H1 (cell line): ENCODE measurements around the gene DCAF15. TPM values are rescaled to one million over a fixed set of nuclear protein-coding genes. Genes with fewer than 3 reads are reported as not detected.
A peak's percentile ranks its signal among the peaks of the same experiment; 100 is the strongest.

Experiments
- CTCF ChIA-PET: fragments of 300-600 bp; sonication (Branson Sonifier 250); formaldehyde crosslinking; loops from one replicate; lab custom pipeline; 2021; ENCODE audit not compliant: partially characterized antibody; lab: Charles Lee
- POLR2A ChIA-PET: fragments of 300-600 bp; sonication (Branson Sonifier 250); formaldehyde crosslinking; loops from one replicate; lab custom pipeline; 2021; ENCODE audit warnings: inconsistent platforms; ENCODE audit not compliant: partially characterized antibody; lab: Charles Lee
- DNase-seq, 2 experiments: peaks; one replicate each; pipeline versions ENCODE4 v3.0.0 to v3.0.0-alpha.2; 2010 to 2022; ENCODE audit warnings: low spot score in 2 of 2, low read depth in 1 of 2, mixed read lengths in 1 of 2
- FAIRE-seq: peaks from 2 replicates; lab custom pipeline; 2011; peaks lifted over from hg19 to GRCh38; lab: Jason Lieb, UNC
- H2AFZ ChIP-seq: 2 replicates; pipeline ENCODE4 v1.8.1; 2012; ENCODE audit warnings: low read length, inconsistent platforms
- H2AK5ac ChIP-seq: 2 replicates; pipeline ENCODE4 v1.6.1; 2013; ENCODE audit warnings: low read depth, low read length
- H2BK120ac ChIP-seq: replicated peaks from 2 replicates; pipeline ENCODE3; 2013; ENCODE audit warnings: low read depth, low read length, inconsistent platforms
- H2BK12ac ChIP-seq: 2 replicates; pipeline ENCODE4 v1.6.1; 2013; ENCODE audit warnings: low read depth, low read length
- H2BK15ac ChIP-seq: 2 replicates; pipeline ENCODE4 v1.6.1; 2013; ENCODE audit warnings: low read length
- H2BK20ac ChIP-seq: 2 replicates; pipeline ENCODE4 v1.6.1; 2013; ENCODE audit warnings: low read length
- H2BK5ac ChIP-seq: 2 replicates; pipeline ENCODE4 v1.6.1; 2013; ENCODE audit warnings: low read depth, low read length
- H3K14ac ChIP-seq: 2 replicates; pipeline ENCODE4 v1.6.1; 2013; ENCODE audit warnings: inconsistent platforms; ENCODE audit not compliant: insufficient read length
- H3K18ac ChIP-seq: 2 replicates; pipeline ENCODE4 v1.6.1; 2013; ENCODE audit warnings: low read length; ENCODE audit errors: extremely low read depth
- H3K23ac ChIP-seq: 2 replicates; pipeline ENCODE4 v1.6.1; 2013; ENCODE audit warnings: inconsistent platforms; ENCODE audit not compliant: insufficient read length
- H3K23me2 ChIP-seq: 2 replicates; pipeline ENCODE4 v1.6.1; 2013; ENCODE audit warnings: low read depth, low read length
- H3K27ac ChIP-seq: 2 replicates; pipeline ENCODE4 v1.6.1; 2011; ENCODE audit warnings: low read depth, low read length, inconsistent platforms
- H3K27me3 ChIP-seq, 4 experiments: replicated peaks in 1 of 4; 1 replicate in 1 of 4; 2 replicates in 3 of 4; pipeline versions ENCODE4 v1.6.1 to v1.8.1; 2011 to 2013; ENCODE audit warnings: low read length in 3 of 4, mild to moderate bottlenecking in 3 of 4, inconsistent platforms in 2 of 4, mixed read lengths in 2 of 4, moderate library complexity in 1 of 4; ENCODE audit not compliant: control insufficient read depth in 3 of 4, insufficient read depth in 3 of 4; ENCODE audit errors: extremely low read depth in 1 of 4
- H3K36me3 ChIP-seq, 4 experiments: 2 replicates each; pipeline versions ENCODE4 v1.6.1 to v1.8.1; 2011 to 2013; ENCODE audit warnings: mild to moderate bottlenecking in 4 of 4, low read length in 3 of 4, moderate library complexity in 2 of 4, control low read depth in 1 of 4, inconsistent platforms in 1 of 4; ENCODE audit not compliant: insufficient read depth in 4 of 4, control insufficient read depth in 2 of 4
- H3K4ac ChIP-seq: replicated peaks from 2 replicates; pipeline ENCODE3; 2013; ENCODE audit warnings: low read length, low read depth, mixed read lengths, inconsistent platforms; ENCODE audit not compliant: insufficient read length
- H3K4me1 ChIP-seq, 4 experiments: replicated peaks in 1 of 4; 1 replicate in 1 of 4; 2 replicates in 3 of 4; pipeline versions ENCODE4 v1.6.1 to v1.8.1; 2011 to 2013; ENCODE audit warnings: low read length in 3 of 4, inconsistent platforms in 2 of 4, mixed read lengths in 1 of 4; ENCODE audit not compliant: insufficient read depth in 4 of 4, control insufficient read depth in 3 of 4
- H3K4me2 ChIP-seq, 2 experiments: 2 replicates each; pipeline versions ENCODE4 v1.6.1 to v1.8.1; 2011 to 2013; ENCODE audit warnings: low read depth in 2 of 2, low read length in 2 of 2, control low read depth in 1 of 2, inconsistent platforms in 1 of 2, mild to moderate bottlenecking in 1 of 2; ENCODE audit not compliant: insufficient read depth in 1 of 2
- H3K4me3 ChIP-seq, 4 experiments: fragments of 200-600, 300-600 bp in 1 of 4; sonication (generic), shearing (Covaris generic), sonication (Bioruptor Twin) in 1 of 4; 2 replicates each; pipeline versions ENCODE4 v1.5.1 to v1.8.1; 2011 to 2016; ENCODE audit warnings: low read length in 4 of 4, low read depth in 3 of 4, control low read depth in 2 of 4, inconsistent platforms in 2 of 4, mild to moderate bottlenecking in 2 of 4, mixed read lengths in 1 of 4, moderate library complexity in 1 of 4; ENCODE audit not compliant: insufficient read depth in 2 of 4; ENCODE audit errors: extremely low read depth in 1 of 4
- H3K56ac ChIP-seq: replicated peaks from 2 replicates; pipeline ENCODE3; 2013; ENCODE audit warnings: low read depth, mild to moderate bottlenecking, mixed read lengths, low read length, inconsistent platforms; ENCODE audit not compliant: insufficient read length
- H3K79me1 ChIP-seq: 2 replicates; pipeline ENCODE4 v1.6.1; 2013; ENCODE audit warnings: low read depth, low read length, control low read depth
- H3K79me2 ChIP-seq, 2 experiments: 2 replicates each; pipeline versions ENCODE4 v1.6.1 to v1.8.1; 2012 to 2013; ENCODE audit warnings: low read length in 2 of 2, mild to moderate bottlenecking in 2 of 2, inconsistent platforms in 1 of 2; ENCODE audit not compliant: insufficient read depth in 2 of 2, control insufficient read depth in 1 of 2
- H3K9ac ChIP-seq, 4 experiments: replicated peaks in 1 of 4; 1 replicate in 1 of 4; 2 replicates in 3 of 4; pipeline versions ENCODE4 v1.6.1 to v1.8.1; 2011 to 2013; ENCODE audit warnings: low read depth in 3 of 4, low read length in 3 of 4, control low read depth in 2 of 4, mild to moderate bottlenecking in 2 of 4, moderate library complexity in 2 of 4, inconsistent platforms in 1 of 4; ENCODE audit errors: extremely low read depth in 1 of 4
- H3K9me3 ChIP-seq, 2 experiments: 2 replicates each; pipeline versions ENCODE4 v1.6.1 to v1.8.1; 2012 to 2013; ENCODE audit warnings: mild to moderate bottlenecking in 2 of 2, moderate library complexity in 2 of 2, control low read depth in 1 of 2, inconsistent platforms in 1 of 2, low read depth in 1 of 2, low read length in 1 of 2, mixed read lengths in 1 of 2; ENCODE audit not compliant: insufficient read depth in 2 of 2
- H4K20me1 ChIP-seq, 2 experiments: replicated peaks in 1 of 2; 2 replicates each; pipeline versions ENCODE3 to v1.8.1; 2011 to 2013; ENCODE audit warnings: inconsistent platforms in 2 of 2, low read length in 2 of 2, mild to moderate bottlenecking in 1 of 2; ENCODE audit not compliant: insufficient read depth in 2 of 2, control insufficient read depth in 1 of 2
- H4K5ac ChIP-seq: 2 replicates; pipeline ENCODE4 v1.6.1; 2013; ENCODE audit warnings: low read length, low read depth, mixed read lengths, inconsistent platforms; ENCODE audit not compliant: insufficient read length
- H4K8ac ChIP-seq: 2 replicates; pipeline ENCODE4 v1.8.0; 2013; ENCODE audit warnings: mild to moderate bottlenecking, moderate library complexity, low read length, inconsistent platforms; ENCODE audit not compliant: insufficient read depth; ENCODE audit errors: extremely low read depth
- H4K91ac ChIP-seq: replicated peaks from 2 replicates; pipeline ENCODE3; 2013; ENCODE audit warnings: low read length, mixed read lengths, inconsistent platforms; ENCODE audit not compliant: insufficient read length
- BCL11A ChIP-seq, 2 experiments: IDR thresholded peaks; one replicate each; pipeline ENCODE4 v1.6.1; 2011; ENCODE audit warnings: low read depth in 2 of 2, low read length in 2 of 2, mild to moderate bottlenecking in 2 of 2
- BRCA1 ChIP-seq: IDR thresholded peaks from 2 replicates; pipeline ENCODE4 v1.6.1; 2012; ENCODE audit warnings: low read depth, low read length, improper control_type of control experiment
- GTF2F1 ChIP-seq: IDR thresholded peaks from 2 replicates; pipeline ENCODE4 v1.6.1; 2012; ENCODE audit warnings: low read depth, low read length, improper control_type of control experiment, borderline replicate concordance
- HDAC6 ChIP-seq: IDR thresholded peaks from one replicate; pipeline ENCODE4 v1.7.1; 2012; ENCODE audit warnings: low read depth, mild to moderate bottlenecking, inconsistent platforms, low read length, moderate library complexity
- NRF1 ChIP-seq: IDR thresholded peaks from 2 replicates; pipeline ENCODE4 v1.6.1; 2011; ENCODE audit warnings: mild to moderate bottlenecking, low read depth, low read length, improper control_type of control experiment
- RAD21 ChIP-seq, 2 experiments: IDR thresholded peaks in 1 of 2; conservative IDR thresholded peaks in 1 of 2; 2 replicates each; pipeline ENCODE4 v1.6.1; 2011; ENCODE audit warnings: low read depth in 2 of 2, low read length in 2 of 2, improper control_type of control experiment in 1 of 2, inconsistent platforms in 1 of 2, mild to moderate bottlenecking in 1 of 2, moderate library complexity in 1 of 2
- SP1 ChIP-seq: IDR thresholded peaks from 2 replicates; pipeline ENCODE4 v1.6.1; 2011; ENCODE audit warnings: low read depth, low read length
- SUZ12 ChIP-seq: fragments of 200-600 bp; sonication (generic); IDR thresholded peaks from 2 replicates; pipeline ENCODE4 v1.6.1; 2012; ENCODE audit warnings: mild to moderate bottlenecking, inconsistent platforms, low read length, moderate library complexity, mixed read lengths
- WGBS, 2 experiments: shearing (Covaris generic) in 1 of 2; methylation state at CpG; one replicate each; pipeline versions ENCODE4 v1.1.6 to v1.1.7; 2013 to 2015; ENCODE audit warnings: low lambda C conversion rate in 2 of 2, mixed read lengths in 2 of 2, inconsistent platforms in 1 of 2, low coverage in 1 of 2, missing lambda C conversion rate in 1 of 2; ENCODE audit not compliant: insufficient replicate concordance in 2 of 2, insufficient coverage in 1 of 2, insufficient read length in 1 of 2; ENCODE audit errors: extremely low coverage in 1 of 2, missing lambda C conversion rate in 1 of 2; 5-methylcytosine and 5-hydroxymethylcytosine counted together
- polyA plus RNA-seq, 7 experiments: library from polyadenylated mRNA; depleted of rRNA in 3 of 7; stranded (reverse) in 5 of 7; unstranded in 2 of 7; fragments of >200 nt in 5 of 7; fragments of 200-250 nt in 2 of 7; gene quantifications; 1 replicate in 5 of 7; 2 replicates in 1 of 7; 4 replicates in 1 of 7; pipeline versions ENCODE4 v1.2.1 to v1.2.3, GENCODE V29; 2011 to 2013; ENCODE audit warnings: missing spikeins in 2 of 7, mixed read lengths in 2 of 7
- total RNA-seq: library from RNA; stranded (reverse); fragmentation: NEBNext Ultra II Directional; extraction: Animal tissue kit (Norgen Biotek cat#: 25700); gene quantifications from 2 replicates; pipeline ENCODE4 v1.2.1, GENCODE V29; 2021

The DCAF15 gene
- total and polyA plus RNA-seq, 2 of the 8 experiments (the other 6 are each of a cell fraction or from before 2014, with no cell fraction given), result 68.7 to 80.8 TPM

DNA sequence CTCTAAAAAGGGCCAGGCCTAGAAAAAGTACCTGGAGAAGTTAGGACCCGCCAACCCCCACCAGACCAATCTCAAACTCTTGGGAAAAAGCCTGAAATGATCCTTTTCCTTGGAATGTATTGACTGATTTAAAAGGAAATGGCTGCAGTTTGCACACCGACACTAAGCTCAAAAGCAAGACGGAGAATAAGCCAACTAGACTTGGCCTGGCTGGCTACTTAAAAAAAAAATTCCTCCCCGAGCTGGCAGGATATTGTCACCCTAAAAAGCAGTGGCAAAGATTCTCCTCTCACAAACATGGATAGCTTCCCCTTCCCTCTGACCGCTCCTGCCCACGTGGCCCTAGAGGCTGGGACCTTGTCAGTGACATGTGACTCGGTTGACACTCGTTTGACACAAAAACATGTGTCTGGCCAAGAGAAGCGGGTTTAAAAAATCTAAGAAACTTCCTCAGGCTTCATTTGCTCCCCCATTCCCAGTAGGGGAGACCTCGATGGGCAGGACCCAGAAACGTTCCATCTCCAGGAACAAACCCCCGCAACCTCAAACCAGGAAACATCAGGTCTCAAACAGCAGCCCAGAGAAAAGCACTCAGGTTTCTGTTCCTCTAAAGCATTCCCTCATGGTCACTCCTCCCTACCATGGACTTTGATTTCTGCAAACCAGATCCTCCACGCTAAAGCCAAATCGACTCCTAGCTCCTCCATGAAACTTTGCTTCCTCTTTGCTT, 52.5 kb downstream of the DCAF15 start:
- POLR2A ChIA-PET, result interaction anchor here (0.8 to 3.5 kb wide), 11 partner anchors 8 to 124 kb away, joined by 3 to 16 read pairs (median 9); partner anchors contain the start of gene IL27RA
- H2AFZ ChIP-seq, result no peak overlapping the region
- H2BK20ac ChIP-seq, result 0 out of 2 replicates have a peak overlapping the region, but pooled peaks have one; percentile 74
- H3K14ac ChIP-seq, result no peak overlapping the region
- no peak overlapping the region for H2BK120ac ChIP-seq
- peak overlapping the region in 2 of 4 experiments; percentile 17 to 81; a peak in 4 of 8 replicates for H3K4me3 ChIP-seq
- peaks cover 5% of the 10 kb centered on the region; the same call in 1 of the 2 replicates for H3K23me2 ChIP-seq
- H4K20me1 ChIP-seq, result no peaks in the 10 kb centered on the region
- H3K9ac ChIP-seq, result no peak overlapping the region
- H2BK15ac ChIP-seq, result peak overlapping the region; percentile 55; the same call in 1 of the 2 replicates
- H3K9me3 ChIP-seq, result no peaks in the 10 kb centered on the region
- no peak for DNase-seq
- peak overlapping the region; percentile 30 for H3K27ac ChIP-seq
- peak overlapping the region; percentile 41 to 56; a peak in 3 of 4 replicates for H3K4me2 ChIP-seq
- peaks cover 0 to 9% of the 10 kb centered on the region in 2 experiments; a peak in 2 of 4 replicates for H3K79me2 ChIP-seq
- peak overlapping the region; percentile 35; the same call in 1 of the 2 replicates for H2BK5ac ChIP-seq
- no peak for FAIRE-seq
- H3K4ac ChIP-seq, result no peak overlapping the region
- H2AK5ac ChIP-seq, result peak overlapping the region; percentile 72; the same call in 1 of the 2 replicates
- H4K8ac ChIP-seq, result no peak overlapping the region
- H4K91ac ChIP-seq, result no peak overlapping the region
- no peak overlapping the region for H2BK12ac ChIP-seq
- CTCF ChIA-PET, result interaction anchor here (0.6 to 1.8 kb wide), 9 partner anchors 11 to 207 kb away, joined by 3 to 6 read pairs (median 4); partner anchors contain the start of gene IL27RA
- peaks cover 3% of the 10 kb centered on the region for H3K79me1 ChIP-seq
- H3K56ac ChIP-seq, result no peak overlapping the region
- H3K4me1 ChIP-seq, result peaks cover 0 to 4% (median under 1%) of the 10 kb centered on the region in 4 experiments; a peak in 5 of 7 replicates
- no peak overlapping the region for H4K5ac ChIP-seq
- no peaks in the 10 kb centered on the region for H3K27me3 ChIP-seq
- no peak overlapping the region for H3K18ac ChIP-seq
- 86% methylated on average over 14 of the region's 14 CpGs; no CpG with 5 or more reads in 1 of the 2 experiments for WGBS, 2 experiments
- no peak overlapping the region for H3K23ac ChIP-seq
- no peaks in the 10 kb centered on the region; a peak in 2 of 8 replicates for H3K36me3 ChIP-seq
- TF ChIP-seq BRCA1 (no peak), BCL11A (IDR thresholded peaks at IDR 0.05; ENCODE audit: low read depth in 2 of 2, low read length in 2 of 2) (no peak), NRF1 (no peak), SP1 (no peak), HDAC6 (no peak), GTF2F1 (no peak), RAD21 (IDR thresholded peaks at IDR 0.05 in 1 of 2, conservative IDR thresholded peaks at IDR 0.05 in 1 of 2; ENCODE audit: low read depth in 2 of 2, low read length in 2 of 2) (no peak), SUZ12 (no peak)
